Right ventricle myocardium superior (tissue), 1 donor: ENCODE data around the gene PDLIM7. TPM values are rescaled to one million over a fixed set of nuclear protein-coding genes. Genes with fewer than 3 reads are reported as not detected.
A peak's percentile ranks its signal among the peaks of the same experiment; 100 is the strongest.

ENCODE experiments used
- ATAC-seq: fragments of 200-7000 bp; cut with Tn5 transposase; one replicate; pipeline ENCODE4 v1.9.1; 2020; ENCODE audit warnings: mild to moderate bottlenecking; ENCODE audit not compliant: poor library complexity
- DNase-seq: peaks from one replicate; pipeline ENCODE4 v3.0.0-alpha.2; 2020
- intact Hi-C: fragments of 100-400 bp; cut with DNase I; formaldehyde crosslinking; loops from one replicate; pipeline ENCODE4 v1.11.2; 2022
- total RNA-seq: library from RNA; stranded (reverse); fragmentation: NEBNext Ultra II Directional; extraction: Animal tissue kit (Norgen Biotek cat#: 25700); gene quantifications from one replicate; pipeline ENCODE4 v1.2.1, GENCODE V29; 2021
- donor health status: DM: no; HTN: yes; CAD: no; lungs with severe emphysema.

The PDLIM7 gene
- total RNA-seq, 1 donor from 2014 or later: 37.0 TPM

GRCh38 chr5:177509991-177510566 is 12.7 kb upstream of the PDLIM7 start:
- DNase-seq (no peak), ATAC-seq (no peak)
- intact Hi-C loops: no loop called here

- ATAC-seq (peak; percentile 64), DNase-seq (peak; percentile 78)
- intact Hi-C loops: no loop called here
These were observed 12.1 kb upstream of the PDLIM7 start, which contains the start of gene DOK3 for GRCh38 chr5:177509381-177509951. DOK3 (minus strand) TSS chr5:177509826; CDS start chr5:177509540, 286 bp downstream.

GRCh38 chr5:177508837-177509236 is 11.4 kb upstream of the PDLIM7 start:
- no peak for ATAC-seq
- peak; percentile 40 for DNase-seq
- intact Hi-C loops: no loop called here

GRCh38 chr5:177508221-177508611 is 10.8 kb upstream of the PDLIM7 start:
- no peak for ATAC-seq
- intact Hi-C loops: no loop called here
- DNase-seq: peak; percentile 38

GRCh38 chr5:177507596-177508220 is 10.3 kb upstream of the PDLIM7 start:
- intact Hi-C loops: no loop called here
- no peak for ATAC-seq
- DNase-seq: no peak

GRCh38 chr5:177507165-177507564 is 9.8 kb upstream of the PDLIM7 start:
- DNase-seq: no peak
- ATAC-seq: no peak
- intact Hi-C loops: no loop called here

- ATAC-seq: no peak
- intact Hi-C loops: no loop called here
- no peak for DNase-seq
These were observed 7.7 kb upstream of the PDLIM7 start for GRCh38 chr5:177505075-177505474.

GRCh38 chr5:177504086-177505056 is 7.0 kb upstream of the PDLIM7 start:
- DNase-seq: no peak
- ATAC-seq: no peak
- intact Hi-C loops: no loop called here

GRCh38 chr5:177503351-177504085 is 6.1 kb upstream of the PDLIM7 start:
- no peak for ATAC-seq
- intact Hi-C loops: no loop called here

GRCh38 chr5:177502886-177503285 is 5.5 kb upstream of the PDLIM7 start:
- ATAC-seq (no peak), DNase-seq (no peak)
- intact Hi-C loops: no loop called here

More at GRCh38 chr5:177503351-177504085, 6.1 kb upstream of the PDLIM7 start:
- no peak for DNase-seq

GRCh38 chr5:177501874-177502678 is 4.7 kb upstream of the PDLIM7 start:
- no peak for DNase-seq
- ATAC-seq: no peak
- intact Hi-C loops: loop anchor here (2.0 kb wide), 2 partner anchors 47 to 111 kb away; no protein-coding TSS in a partner anchor

GRCh38 chr5:177500685-177501522 is 3.5 kb upstream of the PDLIM7 start:
- ATAC-seq (peak; percentile 52), DNase-seq (peak; percentile 96)
- intact Hi-C loops: loop anchor here (2.0 kb wide), 2 partner anchors 46 to 110 kb away; no protein-coding TSS in a partner anchor

- ATAC-seq (no peak), DNase-seq (no peak)
- intact Hi-C loops: loop anchor here (2.0 kb wide), 2 partner anchors 45 to 109 kb away; no protein-coding TSS in a partner anchor
These were observed 2.4 kb upstream of the PDLIM7 start for GRCh38 chr5:177499842-177500241.

GRCh38 chr5:177498013-177498787 is 796 bp upstream of the PDLIM7 start:
- intact Hi-C loops: no loop called here
- ATAC-seq (peak; percentile 9), DNase-seq (peak; percentile 72)

GRCh38 chr5:177496727-177497291 is 595 bp downstream of the PDLIM7 start:
- ATAC-seq (peak; percentile 58), DNase-seq (peak; percentile 83)
- intact Hi-C loops: no loop called here
